ENCODE data around the gene POU2AF3. TPM values are rescaled to one million over a fixed set of nuclear protein-coding genes. Genes with fewer than 3 reads are reported as not detected.

POU2AF3 gene
- polyA plus RNA-seq, 1 donor (not counting 4 experiments of a cell fraction or from before 2014, with no cell fraction given) = not detected

DNA sequence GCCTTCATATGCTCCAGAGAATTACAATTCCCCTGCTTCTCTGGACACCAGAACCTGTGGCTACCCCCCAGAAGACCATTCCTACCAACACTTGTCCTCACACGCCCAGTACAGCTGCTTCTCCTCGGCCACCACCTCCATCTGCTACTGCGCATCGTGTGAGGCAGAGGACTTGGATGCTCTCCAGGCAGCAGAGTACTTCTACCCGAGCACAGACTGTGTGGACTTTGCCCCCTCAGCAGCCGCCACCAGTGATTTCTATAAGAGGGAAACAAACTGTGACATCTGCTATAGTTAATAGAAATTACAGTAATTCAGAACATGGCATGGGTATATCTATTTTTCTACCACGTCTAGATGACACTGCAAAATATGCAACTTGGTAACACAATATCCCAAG is 9.8 kb downstream of the POU2AF3 start:
- no peak overlapping the region for H3K27ac ChIP-seq (ENCODE audit: control insufficient read depth, insufficient read depth, low read length)
- DNase-seq (ENCODE audit: low read depth, low spot score) (no peak), FAIRE-seq (no peak)
- TF ChIP-seq, protein P1, sequence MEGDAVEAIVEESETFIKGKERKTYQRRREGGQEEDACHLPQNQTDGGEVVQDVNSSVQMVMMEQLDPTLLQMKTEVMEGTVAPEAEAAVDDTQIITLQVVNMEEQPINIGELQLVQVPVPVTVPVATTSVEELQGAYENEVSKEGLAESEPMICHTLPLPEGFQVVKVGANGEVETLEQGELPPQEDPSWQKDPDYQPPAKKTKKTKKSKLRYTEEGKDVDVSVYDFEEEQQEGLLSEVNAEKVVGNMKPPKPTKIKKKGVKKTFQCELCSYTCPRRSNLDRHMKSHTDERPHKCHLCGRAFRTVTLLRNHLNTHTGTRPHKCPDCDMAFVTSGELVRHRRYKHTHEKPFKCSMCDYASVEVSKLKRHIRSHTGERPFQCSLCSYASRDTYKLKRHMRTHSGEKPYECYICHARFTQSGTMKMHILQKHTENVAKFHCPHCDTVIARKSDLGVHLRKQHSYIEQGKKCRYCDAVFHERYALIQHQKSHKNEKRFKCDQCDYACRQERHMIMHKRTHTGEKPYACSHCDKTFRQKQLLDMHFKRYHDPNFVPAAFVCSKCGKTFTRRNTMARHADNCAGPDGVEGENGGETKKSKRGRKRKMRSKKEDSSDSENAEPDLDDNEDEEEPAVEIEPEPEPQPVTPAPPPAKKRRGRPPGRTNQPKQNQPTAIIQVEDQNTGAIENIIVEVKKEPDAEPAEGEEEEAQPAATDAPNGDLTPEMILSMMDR (optimal IDR thresholded peaks at IDR 0.05 in 1 of 3, IDR thresholded peaks at IDR 0.05 in 1 of 3, conservative IDR thresholded peaks at IDR 0.05 in 1 of 3; ENCODE audit: extremely low read depth in 1 of 3, insufficient read depth in 2 of 3, low read length in 3 of 3) = no peak
- TF ChIP-seq EZH2 (IDR thresholded peaks at IDR 0.05; ENCODE audit: low read length) = no peak
- no peak overlapping the region for H3K4me2 ChIP-seq (ENCODE audit: control insufficient read depth, extremely low read depth, insufficient read depth, low read depth, low read length)
- no peak overlapping the region for H3K9ac ChIP-seq (ENCODE audit: control insufficient read depth, extremely low read depth, insufficient read depth, low read length)
- dilution Hi-C loops (cut with MboI; ENCODE audit: extremely low pct_ligation_motif_present, low sequenced_read_pairs) = no loop called here
- no peaks in the 10 kb centered on the region for H3K79me2 ChIP-seq (ENCODE audit: control insufficient read depth, insufficient read depth, low read length)
- H2AFZ ChIP-seq (ENCODE audit: control insufficient read depth, low read length) = no peak overlapping the region
- no peaks in the 10 kb centered on the region for H3K9me1 ChIP-seq (ENCODE audit: control insufficient read depth, extremely low read depth, insufficient read depth, low read length)
- no peaks in the 10 kb centered on the region for H3K36me3 ChIP-seq (ENCODE audit: control insufficient read depth in 2 of 2, extremely low read depth in 1 of 2, insufficient read depth in 2 of 2, low read length in 2 of 2)
- no peaks in the 10 kb centered on the region for H4K20me1 ChIP-seq (ENCODE audit: control insufficient read depth, extremely low read depth, insufficient read depth, low read length)
- H3K4me1 ChIP-seq (ENCODE audit: control insufficient read depth, extremely low read depth, insufficient read depth, low read length) = no peaks in the 10 kb centered on the region
- H3K4me3 ChIP-seq (ENCODE audit: control insufficient read depth in 2 of 3, extremely low read depth in 1 of 3, insufficient read depth in 2 of 3, low read depth in 1 of 3, low read length in 3 of 3) = no peak overlapping the region
- H3K9me3 ChIP-seq (ENCODE audit: control insufficient read depth, low read depth, low read length) = no peaks in the 10 kb centered on the region
- no peaks in the 10 kb centered on the region for H3K27me3 ChIP-seq (ENCODE audit: control insufficient read depth, extremely low read depth, insufficient read depth, low read length)

DNA sequence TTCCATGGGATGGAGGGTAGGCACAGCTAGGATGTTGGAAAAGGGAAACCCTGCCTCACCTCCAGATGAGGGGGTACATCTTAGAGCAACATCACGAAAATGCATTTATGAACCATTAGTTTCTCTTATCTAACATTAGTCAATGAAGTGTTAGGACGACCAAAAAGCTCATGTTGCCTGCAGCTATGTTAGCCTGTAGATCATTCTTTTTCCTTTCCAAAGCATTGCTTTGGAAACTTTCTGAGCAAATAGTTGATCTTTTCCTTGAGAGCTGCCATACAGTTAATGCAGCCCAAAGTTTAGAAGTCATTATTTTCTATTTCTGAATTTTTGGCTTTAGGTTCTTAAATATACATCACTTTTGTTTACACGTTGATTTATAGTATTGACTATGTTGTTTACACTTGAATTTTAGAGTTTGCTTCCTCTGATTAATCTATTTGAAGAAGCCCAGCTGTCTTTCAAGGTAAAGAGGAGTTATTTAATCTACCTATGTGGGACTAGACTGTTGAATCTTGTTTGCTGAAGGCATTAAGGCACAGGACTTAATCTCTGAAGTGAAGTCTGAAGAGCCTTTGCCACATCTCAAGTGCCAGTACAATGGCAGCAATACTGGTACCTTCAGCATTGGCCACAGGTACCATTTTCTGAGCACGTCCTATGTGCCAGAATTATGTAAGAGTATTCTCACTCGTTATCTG is 11.0 kb downstream of the POU2AF3 start:
- dilution Hi-C loops (cut with MboI; ENCODE audit: extremely low pct_ligation_motif_present, low sequenced_read_pairs) = no loop called here
- no peaks in the 10 kb centered on the region for H3K79me2 ChIP-seq (ENCODE audit: control insufficient read depth, insufficient read depth, low read length)
- H3K9ac ChIP-seq (ENCODE audit: control insufficient read depth, extremely low read depth, insufficient read depth, low read length) = no peak overlapping the region
- H3K27me3 ChIP-seq (ENCODE audit: control insufficient read depth, extremely low read depth, insufficient read depth, low read length) = no peaks in the 10 kb centered on the region
- H3K36me3 ChIP-seq (ENCODE audit: control insufficient read depth in 2 of 2, extremely low read depth in 1 of 2, insufficient read depth in 2 of 2, low read length in 2 of 2) = no peaks in the 10 kb centered on the region
- H3K4me1 ChIP-seq (ENCODE audit: control insufficient read depth, extremely low read depth, insufficient read depth, low read length) = no peaks in the 10 kb centered on the region
- no peaks in the 10 kb centered on the region for H3K9me3 ChIP-seq (ENCODE audit: control insufficient read depth, low read depth, low read length)
- no peak overlapping the region for H2AFZ ChIP-seq (ENCODE audit: control insufficient read depth, low read length)
- H3K4me3 ChIP-seq (ENCODE audit: control insufficient read depth in 2 of 3, extremely low read depth in 1 of 3, insufficient read depth in 2 of 3, low read depth in 1 of 3, low read length in 3 of 3) = no peak overlapping the region
- H3K9me1 ChIP-seq (ENCODE audit: control insufficient read depth, extremely low read depth, insufficient read depth, low read length) = no peaks in the 10 kb centered on the region
- TF ChIP-seq EZH2 (IDR thresholded peaks at IDR 0.05; ENCODE audit: low read length) = no peak
- TF ChIP-seq, protein P1 (optimal IDR thresholded peaks at IDR 0.05 in 1 of 3, IDR thresholded peaks at IDR 0.05 in 1 of 3, conservative IDR thresholded peaks at IDR 0.05 in 1 of 3; ENCODE audit: extremely low read depth in 1 of 3, insufficient read depth in 2 of 3, low read length in 3 of 3) = no peak
- H3K4me2 ChIP-seq (ENCODE audit: control insufficient read depth, extremely low read depth, insufficient read depth, low read depth, low read length) = no peak overlapping the region
- no peak overlapping the region for H3K27ac ChIP-seq (ENCODE audit: control insufficient read depth, insufficient read depth, low read length)
- no peaks in the 10 kb centered on the region for H4K20me1 ChIP-seq (ENCODE audit: control insufficient read depth, extremely low read depth, insufficient read depth, low read length)
- FAIRE-seq (no peak), DNase-seq (ENCODE audit: low read depth, low spot score) (no peak)

Data from keratinocyte (primary cell).